AG04449 (cell line): ENCODE data around the gene ALDH1L2.

Experiments
- CTCF ChIA-PET: fragments of 350-600 bp; formaldehyde crosslinking; extraction: SDS; loops from one replicate; lab custom pipeline; 2021; ENCODE audit warnings: antibody characterized with exemption; lab: Yijun Ruan, JAX
- POLR2A ChIA-PET: fragments of 400-600, 350-600 bp; formaldehyde crosslinking; extraction: SDS; loops from one replicate; lab custom pipeline; 2020; ENCODE audit warnings: antibody characterized with exemption, inconsistent platforms; lab: Yijun Ruan, JAX
- DNase-seq: peaks from one replicate; pipeline ENCODE4 v3.0.0-alpha.2; 2010; ENCODE audit warnings: low read depth, low spot score
- H3K4me3 ChIP-seq: 2 replicates; pipeline ENCODE4 v1.5.1; 2011; ENCODE audit warnings: low read depth, mild to moderate bottlenecking, control low read depth, low read length
- CTCF ChIP-seq: IDR thresholded peaks from one replicate; pipeline ENCODE4 v1.5.1; 2011; ENCODE audit warnings: mild to moderate bottlenecking, moderate library complexity, low read length, control low read depth, inconsistent platforms; ENCODE audit not compliant: insufficient read depth; ENCODE audit errors: missing control alignments

ALDH1L2 gene

DNA sequence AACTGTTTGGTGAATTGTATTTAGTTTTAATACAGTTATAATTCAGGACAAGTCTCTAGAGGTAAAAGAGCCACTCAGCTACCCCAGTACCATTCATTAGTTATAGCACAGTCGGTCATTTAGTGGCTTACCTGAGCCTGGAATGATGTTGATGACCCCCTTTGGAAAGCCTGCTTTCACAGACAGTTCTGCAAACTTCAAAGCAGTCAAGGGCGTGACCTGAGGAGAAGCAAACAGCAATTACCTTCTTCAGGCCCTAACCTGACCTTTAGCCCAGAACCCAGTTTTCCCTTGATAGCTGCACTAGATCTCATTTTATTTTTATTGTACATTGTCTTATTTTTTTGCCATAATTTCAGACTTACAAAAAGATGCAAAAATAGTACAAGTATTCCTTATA is 43.8 kb downstream of the ALDH1L2 start:
- POLR2A ChIA-PET: no interaction called here
- no peak for DNase-seq
- TF ChIP-seq CTCF: no peak
- CTCF ChIA-PET: interaction anchor here (2.0 kb wide), 1 partner anchor 12 kb away, joined by 8 read pairs; no protein-coding TSS in a partner anchor
- H3K4me3 ChIP-seq: no peak overlapping the region

DNA sequence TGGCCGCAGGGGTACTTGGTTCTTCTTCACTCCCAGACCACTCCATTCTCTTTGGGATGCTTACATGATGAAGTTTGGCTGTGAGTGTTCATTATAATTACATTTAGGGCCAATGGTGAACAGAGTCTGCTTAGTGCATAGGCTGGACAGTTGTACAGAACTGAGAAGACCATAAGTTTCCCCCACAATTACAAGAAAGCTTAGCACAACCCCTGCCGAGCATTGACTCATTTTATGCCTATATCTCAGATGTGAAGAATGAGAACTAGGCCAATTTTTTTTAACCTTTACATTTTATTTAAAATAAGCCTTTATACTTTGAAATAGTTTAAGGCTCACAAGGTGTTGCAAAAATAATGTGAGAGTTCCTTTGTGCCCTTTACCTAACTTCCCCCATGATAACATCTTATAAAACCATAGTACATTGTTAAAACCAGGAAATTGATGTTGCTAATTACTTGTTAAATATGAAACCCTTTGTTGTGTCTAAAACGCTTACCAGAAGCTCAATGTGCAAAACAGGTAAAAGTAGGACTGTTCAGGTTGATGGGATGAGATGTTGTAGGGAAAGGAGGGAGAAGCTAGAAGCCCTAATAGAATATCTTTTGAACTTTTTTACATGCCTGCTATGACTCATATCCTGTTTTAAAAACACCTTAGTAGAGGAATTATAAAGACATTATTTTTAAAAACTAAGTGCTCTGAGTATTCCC is 47.2 kb downstream of the ALDH1L2 start:
- TF ChIP-seq CTCF: no peak
- ChIA-PET POLR2A (no interaction called here), CTCF (no interaction called here)
- H3K4me3 ChIP-seq: no peak overlapping the region
- no peak for DNase-seq

- no peak for DNase-seq
- CTCF ChIA-PET: interaction anchor here (0.6 to 2.9 kb wide), 5 partner anchors 10 to 31 kb away, joined by 3 to 14 read pairs (median 4); no protein-coding TSS in a partner anchor
- POLR2A ChIA-PET: no interaction called here
- H3K4me3 ChIP-seq: no peak overlapping the region
- TF ChIP-seq CTCF: no peak
These were observed 50.4 kb downstream of the ALDH1L2 start for GRCh38 chr12:105033851-105034250.

DNA sequence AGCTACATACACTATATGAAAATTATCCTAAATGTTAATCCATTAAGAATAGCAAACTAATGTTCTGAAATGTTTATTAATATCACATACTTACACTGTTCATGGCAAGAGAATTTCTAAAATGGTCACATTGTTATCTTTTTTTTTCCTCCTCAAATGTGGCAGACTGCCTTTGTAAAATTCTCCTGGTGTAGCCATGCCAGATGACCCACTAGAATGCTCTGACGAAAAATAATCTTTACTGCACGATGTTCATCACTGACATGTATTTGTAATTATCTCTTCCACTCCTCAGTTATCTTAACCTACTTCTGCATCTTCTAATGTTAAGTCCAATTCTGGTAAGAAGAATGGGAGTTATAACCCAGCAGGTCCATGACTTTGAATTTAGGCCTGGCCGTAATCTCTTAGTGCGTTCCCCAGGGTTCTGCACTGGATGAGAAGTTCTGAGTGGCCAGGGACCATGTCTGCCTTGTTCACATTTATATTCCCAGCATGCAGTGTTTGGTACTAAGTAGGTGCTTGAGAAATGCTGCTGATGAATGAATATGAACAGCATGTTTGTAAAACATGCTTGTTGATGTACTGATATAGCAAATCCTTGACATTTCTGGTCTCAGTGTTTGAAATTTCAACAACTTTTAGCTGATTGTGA is 51.4 kb downstream of the ALDH1L2 start:
- no peak for DNase-seq
- no peak for TF ChIP-seq CTCF
- POLR2A ChIA-PET: no interaction called here
- CTCF ChIA-PET: interaction anchor here (2.0 to 2.9 kb wide), 3 partner anchors 9 to 21 kb away, joined by 4 to 14 read pairs (median 8); no protein-coding TSS in a partner anchor
- no peak overlapping the region for H3K4me3 ChIP-seq

DNA sequence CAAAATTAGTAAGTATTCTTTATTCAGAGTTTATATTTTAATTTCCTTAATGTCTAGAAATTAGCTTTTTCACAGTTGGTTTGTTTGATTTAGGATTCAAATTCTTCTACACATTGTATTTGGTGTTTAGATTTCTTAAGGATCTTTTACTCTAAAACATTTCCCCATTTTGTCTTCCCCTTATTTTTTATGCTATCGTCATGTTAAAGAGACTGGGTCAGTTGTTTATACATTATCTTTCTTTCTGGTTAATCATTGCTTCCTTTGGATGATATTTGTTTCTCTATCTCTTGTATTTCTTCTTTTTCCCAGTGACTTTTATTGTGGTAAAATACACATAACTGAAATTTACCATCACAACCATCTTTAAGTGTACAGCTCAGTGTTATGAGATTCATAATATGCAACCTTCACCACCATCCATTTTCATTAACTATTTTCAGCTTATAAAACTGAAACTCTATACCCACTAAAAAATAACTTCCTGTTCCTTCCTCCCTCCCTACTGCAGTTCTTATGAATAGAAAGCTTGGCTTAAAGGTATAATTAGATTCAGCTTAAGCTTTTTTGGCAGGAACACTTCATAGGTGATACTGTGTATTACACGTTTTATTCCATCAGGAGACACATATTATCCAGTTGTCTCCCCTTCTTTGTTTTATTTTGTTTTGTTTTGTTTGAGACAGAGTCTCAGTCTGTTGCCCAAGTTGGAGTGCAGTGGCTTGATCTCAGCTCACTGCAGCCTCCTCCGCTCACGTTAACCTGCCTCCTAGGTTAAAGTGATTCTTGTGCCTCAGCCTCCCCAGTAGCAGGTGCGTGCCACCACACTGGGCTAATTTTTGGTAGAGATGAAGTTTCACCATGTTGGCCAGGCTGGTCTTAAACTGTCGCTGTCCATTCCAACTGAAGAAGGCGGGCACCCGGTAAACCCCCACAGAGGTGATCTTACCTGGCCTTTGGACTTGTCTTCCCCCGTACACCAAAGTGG is 53.1 kb downstream of the ALDH1L2 start:
- POLR2A ChIA-PET: no interaction called here
- TF ChIP-seq CTCF: no peak
- DNase-seq: no peak

More for the DNA sequence above, 53.1 kb downstream of the ALDH1L2 start:
- H3K4me3 ChIP-seq: no peak overlapping the region
- CTCF ChIA-PET: interaction anchor here (1.0 to 3.8 kb wide), 3 partner anchors 12 to 829 kb away, joined by 3 to 28 read pairs (median 4); no protein-coding TSS in a partner anchor
